Thymus (tissue), 11 donors: ENCODE results near the gene PCDH9. TPM values are rescaled to one million over a fixed set of nuclear protein-coding genes. Genes with fewer than 3 reads are reported as not detected.

ENCODE experiments used
- DNase-seq, 9 donors: peaks; one replicate each; pipeline ENCODE4 v3.0.0-alpha.2; 2013; ENCODE audit warnings: low spot score in 9 of 9, low read depth in 6 of 9, missing footprints in 1 of 9
- H3K27ac ChIP-seq, 2 donors: one replicate each; pipeline ENCODE4 v1.5.1; 2013; ENCODE audit warnings: control low read depth in 1 of 2, low read depth in 1 of 2, low read length in 1 of 2, mild to moderate bottlenecking in 1 of 2, moderate library complexity in 1 of 2
- H3K27me3 ChIP-seq, 2 donors: one replicate each; pipeline ENCODE4 v1.5.1; 2013; ENCODE audit warnings: low read length in 1 of 2; ENCODE audit not compliant: control insufficient read depth in 2 of 2, insufficient read depth in 1 of 2
- H3K36me3 ChIP-seq, 2 donors: one replicate each; pipeline ENCODE4 v1.5.1; 2013; ENCODE audit warnings: low read length in 1 of 2, mild to moderate bottlenecking in 1 of 2, moderate library complexity in 1 of 2; ENCODE audit not compliant: control insufficient read depth in 2 of 2, insufficient read depth in 2 of 2
- H3K4me1 ChIP-seq, 2 donors: one replicate each; pipeline ENCODE4 v1.5.1; 2013; ENCODE audit warnings: low read length in 2 of 2; ENCODE audit not compliant: control insufficient read depth in 2 of 2, insufficient read depth in 2 of 2
- H3K4me3 ChIP-seq, 2 donors: one replicate each; pipeline ENCODE4 v1.5.1; 2013; ENCODE audit warnings: low read length in 2 of 2, control low read depth in 1 of 2, mild to moderate bottlenecking in 1 of 2
- H3K9me3 ChIP-seq, 2 donors: one replicate each; pipeline ENCODE4 v1.5.1; 2013; ENCODE audit warnings: low read length in 1 of 2, mild to moderate bottlenecking in 1 of 2; ENCODE audit not compliant: control insufficient read depth in 2 of 2, insufficient read depth in 1 of 2
- WGBS: extraction: QIAGEN DNeasy Blood & Tissue Kit; methylation state at CpG from one replicate; pipeline ENCODE4 v1.1.7; 2013; 5-methylcytosine and 5-hydroxymethylcytosine counted together
- polyA plus RNA-seq: library from polyadenylated mRNA; stranded (reverse); fragments of 200-250 nt; gene quantifications from one replicate; pipeline ENCODE4 v1.2.3, GENCODE V29; 2013
- total RNA-seq: library from RNA; stranded (reverse); fragments of 120-200 nt; gene quantifications from one replicate; pipeline ENCODE4 v1.2.4, GENCODE V29; 2013
- donor health status: healthy.

PCDH9 gene
- total and polyA plus RNA-seq, 2 donors = 0.82 to 5.0 TPM

DNA sequence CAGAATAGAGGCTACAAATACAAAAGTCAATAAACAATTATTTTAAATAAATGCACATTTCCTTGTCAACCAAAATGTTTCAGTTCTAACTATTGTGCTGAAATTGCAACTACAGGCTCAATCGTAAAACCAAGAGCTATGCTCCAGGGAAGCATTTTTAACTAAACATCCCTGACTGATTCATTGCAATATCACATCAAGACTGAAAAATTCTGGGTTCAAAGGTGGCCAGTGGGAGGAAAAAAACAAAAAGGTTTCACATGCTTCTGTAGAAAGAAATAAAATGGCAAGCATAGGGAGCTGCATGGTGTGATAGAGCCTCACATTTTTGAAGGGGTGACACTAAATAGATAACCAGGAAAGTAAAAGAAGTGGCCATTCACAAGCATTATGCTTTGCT lies 862.8 kb downstream of the PCDH9 start:
- 92% methylated on average over 1 of the region's 1 CpG for WGBS

GRCh38 chr13:66365101-66365500 lies 865.0 kb downstream of the PCDH9 start:
- H3K4me3 ChIP-seq = no peak overlapping the region
- no peak for DNase-seq
- no peaks in the 10 kb centered on the region for H3K9me3 ChIP-seq
- H3K4me1 ChIP-seq = no peaks in the 10 kb centered on the region
- no peaks in the 10 kb centered on the region for H3K27me3 ChIP-seq
- WGBS = 98% methylated on average over 3 of the region's 3 CpGs
- no peaks in the 10 kb centered on the region for H3K36me3 ChIP-seq
- H3K27ac ChIP-seq = no peak overlapping the region

More for the DNA sequence above, 862.8 kb downstream of the PCDH9 start:
- Histone ChIP-seq H3K27ac (no peak overlapping the region), H3K4me1 (no peaks in the 10 kb centered on the region), H3K4me3 (no peak overlapping the region), H3K9me3 (no peaks in the 10 kb centered on the region), H3K36me3 (no peaks in the 10 kb centered on the region), H3K27me3 (no peaks in the 10 kb centered on the region)
- DNase-seq = no peak

- Histone ChIP-seq H3K36me3 (no peaks in the 10 kb centered on the region), H3K4me3 (no peak overlapping the region), H3K27ac (no peak overlapping the region), H3K9me3 (no peaks in the 10 kb centered on the region), H3K4me1 (no peaks in the 10 kb centered on the region), H3K27me3 (no peaks in the 10 kb centered on the region)
- DNase-seq = no peak
Measured at GRCh38 chr13:66364346-66364745, 865.8 kb downstream of the PCDH9 start.

- no peaks in the 10 kb centered on the region for H3K36me3 ChIP-seq
- H3K9me3 ChIP-seq = no peaks in the 10 kb centered on the region
- H3K4me1 ChIP-seq = no peaks in the 10 kb centered on the region
- H3K4me3 ChIP-seq = no peak overlapping the region
- no peaks in the 10 kb centered on the region for H3K27me3 ChIP-seq
- 96% methylated on average over 1 of the region's 1 CpG for WGBS
- H3K27ac ChIP-seq = no peak overlapping the region
- no peak for DNase-seq
Measured at GRCh38 chr13:66362485-66362884, 867.7 kb downstream of the PCDH9 start.

- H3K9me3 ChIP-seq = no peaks in the 10 kb centered on the region
- 94% methylated on average over 5 of the region's 5 CpGs for WGBS
- no peak overlapping the region for H3K27ac ChIP-seq
- H3K27me3 ChIP-seq = no peaks in the 10 kb centered on the region
- no peak for DNase-seq
- no peaks in the 10 kb centered on the region for H3K4me1 ChIP-seq
- no peaks in the 10 kb centered on the region for H3K36me3 ChIP-seq
- H3K4me3 ChIP-seq = no peak overlapping the region
Measured at GRCh38 chr13:66359910-66360552, 870.1 kb downstream of the PCDH9 start.

DNA sequence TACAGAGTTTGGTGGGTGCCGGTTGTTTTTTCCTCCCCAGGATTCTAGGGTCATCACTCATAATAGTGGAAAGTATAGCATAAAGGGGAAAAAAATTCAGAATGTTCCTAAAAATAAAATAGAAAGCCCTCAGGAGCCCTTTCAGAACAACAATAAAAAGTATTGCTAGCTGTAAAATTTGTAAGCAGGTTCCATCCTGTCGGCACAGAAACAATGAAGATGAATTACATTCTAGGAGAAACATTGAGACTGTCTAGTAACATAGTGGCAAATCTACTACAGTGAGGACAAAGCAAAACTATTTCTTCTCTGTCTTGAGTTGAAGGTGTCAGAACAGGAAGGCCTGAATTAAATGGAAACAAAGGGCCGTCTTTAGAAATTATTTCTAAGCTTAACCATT lies 870.7 kb downstream of the PCDH9 start:
- DNase-seq = no peak
- Histone ChIP-seq H3K9me3 (no peaks in the 10 kb centered on the region), H3K27ac (no peak overlapping the region), H3K27me3 (no peaks in the 10 kb centered on the region), H3K4me3 (no peak overlapping the region), H3K36me3 (no peaks in the 10 kb centered on the region), H3K4me1 (no peaks in the 10 kb centered on the region)
- 93% methylated on average over 3 of the region's 3 CpGs for WGBS

- Histone ChIP-seq H3K36me3 (no peaks in the 10 kb centered on the region), H3K27me3 (no peaks in the 10 kb centered on the region), H3K27ac (no peak overlapping the region), H3K9me3 (no peaks in the 10 kb centered on the region), H3K4me1 (no peaks in the 10 kb centered on the region), H3K4me3 (no peak overlapping the region)
- DNase-seq = no peak
Measured at GRCh38 chr13:66358564-66358963, 871.6 kb downstream of the PCDH9 start.

DNA sequence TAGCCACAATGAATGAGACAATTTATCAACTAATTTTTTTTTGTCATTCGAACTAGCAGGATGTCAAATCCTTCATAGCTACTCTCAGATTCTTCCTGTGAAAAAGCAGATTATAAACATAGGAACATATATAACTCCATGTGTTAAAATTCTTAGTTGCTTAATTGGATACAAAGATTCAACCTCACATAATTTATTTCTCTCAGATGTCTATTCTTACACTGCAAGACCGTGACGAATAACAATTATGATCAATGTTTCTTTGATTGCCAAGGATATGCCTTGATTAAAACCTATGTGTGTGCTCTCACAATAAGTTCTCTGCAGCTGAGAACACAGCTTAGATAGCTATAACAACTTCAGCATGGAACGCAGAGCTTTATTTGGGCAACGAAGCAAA lies 872.7 kb downstream of the PCDH9 start:
- no peaks in the 10 kb centered on the region for H3K4me1 ChIP-seq
- no peaks in the 10 kb centered on the region for H3K36me3 ChIP-seq
- no peak overlapping the region for H3K4me3 ChIP-seq
- 96% methylated on average over 5 of the region's 5 CpGs for WGBS
- no peak for DNase-seq
- H3K27ac ChIP-seq = no peak overlapping the region
- no peaks in the 10 kb centered on the region for H3K27me3 ChIP-seq
- no peaks in the 10 kb centered on the region for H3K9me3 ChIP-seq

GRCh38 chr13:66354879-66355751 lies 875.0 kb downstream of the PCDH9 start:
- WGBS = 95% methylated on average over 5 of the region's 5 CpGs
- no peaks in the 10 kb centered on the region for H3K36me3 ChIP-seq
- no peak for DNase-seq
- no peaks in the 10 kb centered on the region for H3K4me1 ChIP-seq
- H3K9me3 ChIP-seq = no peaks in the 10 kb centered on the region
- no peak overlapping the region for H3K4me3 ChIP-seq
- no peak overlapping the region for H3K27ac ChIP-seq
- no peaks in the 10 kb centered on the region for H3K27me3 ChIP-seq
